ENCODE measurements around the gene TGFBR2.
"Not testable (repeated sequence)": the region's sequence is repeated elsewhere in the genome, so short reads cannot be mapped to it uniquely, and the experiment has no call there.

Gene TGFBR2

DNA sequence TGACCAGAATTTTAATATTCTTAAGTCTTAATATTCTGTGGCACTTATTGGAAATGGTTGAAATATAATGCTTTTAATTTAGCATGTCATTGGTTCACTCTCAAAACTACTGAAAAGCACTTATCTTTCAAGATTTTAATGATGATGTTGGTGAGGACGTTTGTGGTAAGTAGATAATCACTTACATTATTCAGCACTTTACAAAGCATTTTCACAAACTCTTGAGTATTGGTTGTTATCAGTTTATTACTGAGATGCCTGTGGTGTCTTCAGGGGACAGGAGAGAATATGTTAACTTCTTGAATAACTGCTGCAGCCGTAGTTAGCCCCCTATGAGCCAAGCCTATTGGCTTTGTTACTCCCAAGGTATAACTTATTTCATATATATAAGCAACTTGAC lies 15.2 kb downstream of the TGFBR2 start:
- Histone ChIP-seq H3K27ac (no peak overlapping the region), H3K4me3 (ENCODE audit: low read depth, low read length) (no peak overlapping the region)

DNA sequence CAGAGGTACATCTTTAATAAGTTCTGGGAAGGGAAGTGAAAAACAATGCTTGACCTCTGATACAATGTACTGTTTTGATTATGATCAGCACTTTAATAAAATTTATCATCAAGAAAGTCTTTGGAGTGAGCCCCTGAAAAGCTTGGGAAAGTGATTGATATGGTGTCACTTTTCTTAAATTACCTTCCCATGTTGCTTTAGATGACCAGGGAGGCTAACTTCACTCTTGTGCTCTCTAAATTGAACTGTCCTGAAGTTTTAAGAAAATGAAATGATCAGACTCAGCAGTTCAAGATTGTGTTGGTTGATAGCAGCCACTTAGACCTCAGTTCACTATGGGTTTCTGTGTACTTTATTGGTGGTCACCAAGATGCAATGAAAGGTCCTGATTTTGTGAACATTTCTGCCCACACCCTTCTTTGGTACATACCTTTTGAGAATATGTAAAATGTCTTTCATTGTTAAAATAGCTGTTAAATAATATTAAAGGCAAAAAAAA lies 15.7 kb downstream of the TGFBR2 start:
- Histone ChIP-seq H3K36me3 (replicated peaks) (peaks cover 10% of the 10 kb centered on the region), H3K27ac (no peak overlapping the region), H3K27me3 (replicated peaks) (no peaks in the 10 kb centered on the region), H3K4me3 (ENCODE audit: low read depth, low read length) (no peak overlapping the region)
- no peak for DNase-seq
- in situ Hi-C loops (cut with HindIII; ENCODE audit: low pct_ligation_motif_present, low sequenced_read_pairs) = no loop called here
- TF ChIP-seq, protein P1, sequence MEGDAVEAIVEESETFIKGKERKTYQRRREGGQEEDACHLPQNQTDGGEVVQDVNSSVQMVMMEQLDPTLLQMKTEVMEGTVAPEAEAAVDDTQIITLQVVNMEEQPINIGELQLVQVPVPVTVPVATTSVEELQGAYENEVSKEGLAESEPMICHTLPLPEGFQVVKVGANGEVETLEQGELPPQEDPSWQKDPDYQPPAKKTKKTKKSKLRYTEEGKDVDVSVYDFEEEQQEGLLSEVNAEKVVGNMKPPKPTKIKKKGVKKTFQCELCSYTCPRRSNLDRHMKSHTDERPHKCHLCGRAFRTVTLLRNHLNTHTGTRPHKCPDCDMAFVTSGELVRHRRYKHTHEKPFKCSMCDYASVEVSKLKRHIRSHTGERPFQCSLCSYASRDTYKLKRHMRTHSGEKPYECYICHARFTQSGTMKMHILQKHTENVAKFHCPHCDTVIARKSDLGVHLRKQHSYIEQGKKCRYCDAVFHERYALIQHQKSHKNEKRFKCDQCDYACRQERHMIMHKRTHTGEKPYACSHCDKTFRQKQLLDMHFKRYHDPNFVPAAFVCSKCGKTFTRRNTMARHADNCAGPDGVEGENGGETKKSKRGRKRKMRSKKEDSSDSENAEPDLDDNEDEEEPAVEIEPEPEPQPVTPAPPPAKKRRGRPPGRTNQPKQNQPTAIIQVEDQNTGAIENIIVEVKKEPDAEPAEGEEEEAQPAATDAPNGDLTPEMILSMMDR (IDR thresholded peaks at IDR 0.05; ENCODE audit: low read depth, low read length, missing control alignments) = no peak

More for the DNA sequence above, 15.2 kb downstream of the TGFBR2 start:
- DNase-seq = no peak
- no peaks in the 10 kb centered on the region for H3K27me3 ChIP-seq (replicated peaks)
- peaks cover 10% of the 10 kb centered on the region for H3K36me3 ChIP-seq (replicated peaks)
- TF ChIP-seq, protein P1 (IDR thresholded peaks at IDR 0.05; ENCODE audit: low read depth, low read length, missing control alignments) = no peak
- in situ Hi-C loops (cut with HindIII; ENCODE audit: low pct_ligation_motif_present, low sequenced_read_pairs) = no loop called here

DNA sequence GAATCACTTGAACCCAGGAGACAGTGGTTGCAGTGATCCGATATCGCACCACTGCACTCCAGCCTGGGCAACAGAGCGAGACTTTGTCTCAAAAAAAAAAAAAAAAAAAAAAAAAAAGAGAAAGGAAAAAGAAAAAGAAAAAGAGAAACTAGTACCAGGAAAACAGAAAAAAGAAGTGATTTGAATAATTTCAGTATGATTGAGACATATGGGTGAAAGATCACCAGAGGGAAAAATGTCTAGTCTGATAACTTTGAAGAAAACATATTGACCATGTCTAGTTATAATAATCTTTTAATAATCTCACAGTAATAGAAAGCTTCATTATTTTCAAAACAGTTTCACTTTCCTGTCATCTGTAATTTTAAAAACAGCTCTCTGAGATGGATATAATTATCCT lies 16.4 kb downstream of the TGFBR2 start:
- no peak for DNase-seq
- TF ChIP-seq, protein P1 (IDR thresholded peaks at IDR 0.05; ENCODE audit: low read depth, low read length, missing control alignments) = no peak
- H3K27me3 ChIP-seq (replicated peaks) = no peaks in the 10 kb centered on the region
- in situ Hi-C loops (cut with HindIII; ENCODE audit: low pct_ligation_motif_present, low sequenced_read_pairs) = no loop called here
- peaks cover 10% of the 10 kb centered on the region for H3K36me3 ChIP-seq (replicated peaks)
- no peak overlapping the region for H3K4me3 ChIP-seq (ENCODE audit: low read depth, low read length)
- peak overlapping the region; percentile 23 for H3K27ac ChIP-seq

DNA sequence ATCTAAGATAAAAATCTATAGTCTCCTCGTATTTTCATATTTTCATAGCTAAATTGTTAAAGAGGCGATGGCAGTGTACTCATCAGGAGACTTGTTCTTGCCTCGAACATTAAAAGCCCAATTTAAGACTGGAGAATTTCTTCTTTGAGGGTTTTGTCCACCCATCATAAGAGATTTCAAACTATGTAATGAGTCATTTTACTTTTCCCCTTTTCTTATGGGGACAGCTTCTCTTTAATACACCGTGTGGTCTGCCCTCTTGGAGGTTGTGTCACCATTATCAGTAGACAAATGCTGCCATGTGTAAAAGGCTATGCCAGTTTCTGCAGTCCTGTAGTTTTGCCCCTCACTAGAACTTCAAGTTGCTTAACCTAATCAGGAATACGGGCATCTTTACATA lies 16.9 kb downstream of the TGFBR2 start:
- no peaks in the 10 kb centered on the region for H3K27me3 ChIP-seq (replicated peaks)
- peak overlapping the region; percentile 23 for H3K27ac ChIP-seq
- no peak for DNase-seq
- H3K36me3 ChIP-seq (replicated peaks) = peaks cover 10% of the 10 kb centered on the region
- no peak overlapping the region for H3K4me3 ChIP-seq (ENCODE audit: low read depth, low read length)
- in situ Hi-C loops (cut with HindIII; ENCODE audit: low pct_ligation_motif_present, low sequenced_read_pairs) = no loop called here
- TF ChIP-seq, protein P1 (IDR thresholded peaks at IDR 0.05; ENCODE audit: low read depth, low read length, missing control alignments) = no peak

DNA sequence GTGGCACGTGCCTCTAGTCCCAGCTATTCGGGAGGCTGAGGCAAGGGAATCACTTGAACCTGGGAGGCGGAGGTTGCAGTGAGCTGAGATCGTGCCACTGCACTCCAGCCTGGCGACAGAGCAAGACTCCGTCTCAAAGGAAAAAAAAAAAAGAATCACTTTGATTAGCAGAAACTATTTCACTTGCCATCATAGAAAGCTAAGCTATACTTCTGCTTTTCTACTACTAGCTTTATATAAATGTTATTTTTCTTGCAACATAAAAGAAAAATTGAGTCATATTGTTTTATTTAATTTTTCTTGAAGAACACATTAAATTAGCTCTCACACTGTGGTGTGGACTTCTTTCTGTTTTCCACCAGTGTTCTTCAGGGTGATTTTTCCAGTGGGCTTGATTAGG lies 18.1 kb downstream of the TGFBR2 start:
- H3K36me3 ChIP-seq (replicated peaks); H3K4me3 ChIP-seq (ENCODE audit: low read depth, low read length); in situ Hi-C loops (cut with HindIII; ENCODE audit: low pct_ligation_motif_present, low sequenced_read_pairs); DNase-seq; H3K27ac ChIP-seq; H3K27me3 ChIP-seq (replicated peaks): not testable (repeated sequence)

DNA sequence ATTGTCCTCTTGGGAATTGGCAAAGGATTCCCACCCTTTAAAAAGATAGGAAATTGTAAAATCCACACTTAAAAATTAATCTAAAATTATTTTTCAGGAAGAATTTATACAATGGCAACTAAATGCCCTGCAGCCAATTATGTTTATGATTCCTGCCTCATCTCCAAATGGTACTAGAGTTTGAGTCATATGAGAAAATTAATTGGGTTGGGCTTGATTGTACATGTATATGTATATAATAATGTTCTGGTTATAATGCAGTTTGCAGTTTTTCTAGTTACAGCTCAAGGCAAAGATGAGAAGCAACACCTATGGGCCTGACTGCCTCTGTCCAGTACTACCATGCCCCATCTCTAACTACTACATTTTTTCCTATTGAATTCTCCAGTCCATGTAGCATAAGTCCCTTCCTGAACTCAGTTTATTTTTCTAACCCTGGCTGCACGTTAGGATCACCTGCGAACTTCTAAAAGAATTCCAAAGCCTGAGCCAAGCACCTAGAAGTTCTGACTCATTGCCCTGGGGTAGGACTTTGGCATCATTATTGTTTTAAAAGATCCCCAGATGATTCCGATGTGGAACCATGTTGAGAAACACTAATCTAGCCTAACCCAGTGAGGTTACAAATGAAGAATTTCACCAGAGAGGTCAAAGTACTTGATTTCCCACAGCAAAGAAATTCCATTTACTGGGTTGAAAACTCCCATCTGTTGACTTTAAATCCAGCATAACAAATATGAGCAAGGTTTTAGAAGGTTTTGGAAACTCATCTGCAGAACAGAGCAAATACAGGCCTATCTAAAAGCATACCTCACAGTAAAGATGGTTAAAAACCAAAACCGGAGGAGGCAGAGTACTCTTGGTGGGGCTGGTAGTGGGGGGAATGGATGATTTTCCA lies 19.4 kb downstream of the TGFBR2 start:
- in situ Hi-C loops (cut with HindIII; ENCODE audit: low pct_ligation_motif_present, low sequenced_read_pairs) = no loop called here
- DNase-seq = no peak
- H3K36me3 ChIP-seq (replicated peaks) = peaks cover 8% of the 10 kb centered on the region
- no peak overlapping the region for H3K4me3 ChIP-seq (ENCODE audit: low read depth, low read length)
- TF ChIP-seq, protein P1 (IDR thresholded peaks at IDR 0.05; ENCODE audit: low read depth, low read length, missing control alignments) = no peak
- peak overlapping the region; percentile 66 for H3K27ac ChIP-seq
- no peaks in the 10 kb centered on the region for H3K27me3 ChIP-seq (replicated peaks)
